Endothelial cell of umbilical vein (primary cell): ENCODE measurements around the gene TSKU. TPM values are rescaled to one million over a fixed set of nuclear protein-coding genes. Genes with fewer than 3 reads are reported as not detected.
"Not testable (repeated sequence)": the region's sequence is repeated elsewhere in the genome, so short reads cannot be mapped to it uniquely, and the experiment has no call there.

Source experiments
- BruUV-seq: library from RNA; stranded (reverse); fragments of 400-500 nt; replicated peaks from 2 replicates; lab custom pipeline; 2021; lab: Mats Ljungman, UMichigan
- CTCF ChIA-PET: fragments of 300-600, 350-600 bp; sonication (Branson Sonifier 250); formaldehyde crosslinking; loops from one replicate; lab custom pipeline; 2021; ENCODE audit warnings: antibody characterized with exemption, inconsistent platforms; lab: Charles Lee
- POLR2A ChIA-PET: fragments of 300-600, 350-600 bp; sonication (Branson Sonifier 250); formaldehyde crosslinking; loops from one replicate; lab custom pipeline; 2021; ENCODE audit warnings: antibody characterized with exemption, inconsistent platforms; lab: Charles Lee
- DNase-seq: peaks from one replicate; pipeline ENCODE4 v3.0.0-alpha.2; 2011; ENCODE audit warnings: low read depth, low spot score
- FAIRE-seq: peaks from 2 replicates; lab custom pipeline; 2011; peaks lifted over from hg19 to GRCh38; lab: Jason Lieb, UNC
- H2AFZ ChIP-seq: 2 replicates; pipeline ENCODE4 v1.6.0; 2012; ENCODE audit warnings: low read depth, low read length, control low read depth, inconsistent platforms
- H3K27ac ChIP-seq: 2 replicates; pipeline ENCODE4 v1.5.1; 2011; ENCODE audit warnings: low read depth, mild to moderate bottlenecking, control low read depth, low read length, moderate library complexity; ENCODE audit not compliant: insufficient read depth
- H3K27me3 ChIP-seq, 2 experiments: 2 replicates each; pipeline versions ENCODE4 v1.6.0 to v1.6.1; 2011; ENCODE audit warnings: low read length in 2 of 2, mixed read lengths in 1 of 2; ENCODE audit not compliant: control insufficient read depth in 2 of 2, insufficient read depth in 2 of 2
- H3K36me3 ChIP-seq, 2 experiments: 2 replicates in 1 of 2; 3 replicates in 1 of 2; pipeline ENCODE4 v1.5.1; 2011; ENCODE audit warnings: low read length in 2 of 2, mild to moderate bottlenecking in 1 of 2, moderate library complexity in 1 of 2; ENCODE audit not compliant: control insufficient read depth in 2 of 2, insufficient read depth in 2 of 2; ENCODE audit errors: extremely low read depth in 1 of 2
- H3K4me1 ChIP-seq: 3 replicates; pipeline ENCODE4 v1.5.1; 2011; ENCODE audit warnings: mild to moderate bottlenecking, low read length; ENCODE audit not compliant: control insufficient read depth, insufficient read depth; ENCODE audit errors: extremely low read depth
- H3K4me2 ChIP-seq: 2 replicates; pipeline ENCODE4 v1.6.1; 2011; ENCODE audit warnings: low read length, control low read depth, mixed read lengths; ENCODE audit not compliant: insufficient read depth
- H3K4me3 ChIP-seq, 3 experiments: fragments of 200-600 bp in 1 of 3; sonication (generic), shearing (Covaris generic) in 1 of 3; replicated peaks in 1 of 3; 2 replicates each; pipeline ENCODE4 v1.5.1; 2011 to 2016; ENCODE audit warnings: control low read depth in 3 of 3, low read length in 3 of 3, mild to moderate bottlenecking in 2 of 3, inconsistent platforms in 1 of 3, low read depth in 1 of 3, moderate library complexity in 1 of 3; ENCODE audit not compliant: insufficient read depth in 1 of 3
- H3K79me2 ChIP-seq: 2 replicates; pipeline ENCODE4 v1.6.0; 2012; ENCODE audit warnings: low read length, inconsistent platforms; ENCODE audit not compliant: control insufficient read depth, insufficient read depth
- H3K9ac ChIP-seq: replicated peaks from 2 replicates; pipeline ENCODE3; 2011; ENCODE audit warnings: low read length, control low read depth; ENCODE audit not compliant: insufficient read depth; ENCODE audit errors: extremely low read depth
- H3K9me1 ChIP-seq: replicated peaks from 3 replicates; pipeline ENCODE4 v1.6.0; 2011; ENCODE audit warnings: mild to moderate bottlenecking, low read length; ENCODE audit not compliant: control insufficient read depth, insufficient read depth; ENCODE audit errors: extremely low read depth
- H3K9me3 ChIP-seq: replicated peaks from 2 replicates; pipeline ENCODE4 v1.5.1; 2012; ENCODE audit warnings: low read length, inconsistent platforms; ENCODE audit not compliant: control insufficient read depth, insufficient read depth
- H4K20me1 ChIP-seq: replicated peaks from 2 replicates; pipeline ENCODE3; 2011; ENCODE audit warnings: mild to moderate bottlenecking, low read length; ENCODE audit not compliant: control insufficient read depth, insufficient read depth; ENCODE audit errors: extremely low read depth
- CTCF ChIP-seq, 2 donors: IDR thresholded peaks; 1 replicate in 1 of 2; 2 replicates in 1 of 2; pipeline ENCODE4 v1.5.1; 2011; ENCODE audit warnings: low read length in 2 of 2, mild to moderate bottlenecking in 2 of 2, moderate library complexity in 2 of 2, control low read depth in 1 of 2, inconsistent platforms in 1 of 2, low read depth in 1 of 2; ENCODE audit not compliant: insufficient read depth in 1 of 2; ENCODE audit errors: extremely low read depth in 1 of 2
- EZH2 ChIP-seq: IDR thresholded peaks from 2 replicates; pipeline ENCODE4 v1.6.1; 2012; ENCODE audit warnings: borderline replicate concordance, low read depth, mild to moderate bottlenecking, moderate library complexity, low read length, inconsistent platforms; ENCODE audit not compliant: severe bottlenecking
- FOS ChIP-seq: IDR thresholded peaks from 2 replicates; pipeline ENCODE4 v1.6.1; 2011; ENCODE audit warnings: mild to moderate bottlenecking, low read length, moderate library complexity, borderline replicate concordance; ENCODE audit not compliant: insufficient read depth
- GATA2 ChIP-seq: IDR thresholded peaks from 2 replicates; pipeline ENCODE4 v1.7.0; 2011; ENCODE audit warnings: low read depth, mild to moderate bottlenecking, moderate library complexity, mixed read lengths, low read length; ENCODE audit not compliant: insufficient read length, insufficient read depth
- JUN ChIP-seq: IDR thresholded peaks from 2 replicates; pipeline ENCODE4 v1.6.1; 2011; ENCODE audit warnings: borderline replicate concordance, low read depth; ENCODE audit not compliant: insufficient read length, insufficient read depth
- MAX ChIP-seq: IDR thresholded peaks from 2 replicates; pipeline ENCODE4 v1.6.1; 2011; ENCODE audit not compliant: insufficient read depth, insufficient read length
- MYC ChIP-seq: IDR thresholded peaks from one replicate; pipeline ENCODE4 v1.6.1; 2011; ENCODE audit warnings: mild to moderate bottlenecking, low read depth, low read length
- POLR2A ChIP-seq: IDR thresholded peaks from 2 replicates; pipeline ENCODE4 v1.6.1; 2012; ENCODE audit warnings: low read depth, mild to moderate bottlenecking, control low read depth, low read length
- POLR2AphosphoS5 ChIP-seq: IDR thresholded peaks from 2 replicates; pipeline ENCODE4 v1.6.1; 2012; ENCODE audit warnings: low read depth, mild to moderate bottlenecking, control low read depth, low read length, moderate library complexity; ENCODE audit not compliant: insufficient read depth
- dilution Hi-C: fragments of 300-500 bp; cut with MboI; formaldehyde crosslinking; loops from one replicate; pipeline ENCODE4 v1.15.0; 2019; ENCODE audit warnings: low sequenced_read_pairs; ENCODE audit not compliant: extremely low pct_ligation_motif_present
- intact Hi-C: fragments of 100-400 bp; cut with micrococcal nuclease; formaldehyde crosslinking; loops from one replicate; pipeline ENCODE4 v1.10.0; 2022
- polyA plus RNA-seq, 4 experiments: library from polyadenylated mRNA; depleted of rRNA in 3 of 4; stranded (reverse) in 3 of 4; unstranded in 1 of 4; fragments of >200 nt; gene quantifications; 2 replicates each; pipeline versions ENCODE4 v1.2.1 to v1.2.3, GENCODE V29; 2011 to 2012; ENCODE audit warnings: missing spikeins in 1 of 4
- total RNA-seq: library from RNA; stranded (reverse); gene quantifications from 2 replicates; pipeline ENCODE4 v1.2.3, GENCODE V29; 2021

The TSKU gene
- total and polyA plus RNA-seq, 2 donors (not counting 3 experiments of a cell fraction or from before 2014, with no cell fraction given), result 16.2 to 21.2 TPM

- H3K9me3 ChIP-seq, H4K20me1 ChIP-seq, H2AFZ ChIP-seq, H3K9me1 ChIP-seq, dilution Hi-C loops, H3K27ac ChIP-seq, H3K27me3 ChIP-seq, H3K79me2 ChIP-seq, H3K4me1 ChIP-seq, H3K4me2 ChIP-seq, H3K9ac ChIP-seq, H3K36me3 ChIP-seq, H3K4me3 ChIP-seq, BruUV-seq: not testable (repeated sequence)
- CTCF ChIA-PET, result interaction anchor here (0.6 to 6.6 kb wide), 35 partner anchors 9 to 358 kb away, joined by 3 to 287 read pairs (median 5); partner anchors contain the start of genes B3GNT6 and TSKU
- peak in 1 of 2 donors; percentile 45 for TF ChIP-seq CTCF (IDR thresholded peaks at IDR 0.05; ENCODE audit: extremely low read depth in 1 of 2, insufficient read depth in 1 of 2, low read depth in 1 of 2, low read length in 2 of 2)
- intact Hi-C loops, result loop anchor here (1.0 to 2.0 kb wide), 7 partner anchors 29 to 305 kb away; no protein-coding TSS in a partner anchor
- FAIRE-seq (peak; percentile 43), DNase-seq (peak; percentile 70)
- POLR2A ChIA-PET, result interaction anchor here (0.6 to 0.9 kb wide), 2 partner anchors 53 to 65 kb away, joined by 3 read pairs; no protein-coding TSS in a partner anchor
These were observed 49.2 kb upstream of the TSKU start for GRCh38 chr11:76733906-76734305.

GRCh38 chr11:76734456-76735420 is 48.4 kb upstream of the TSKU start:
- Histone ChIP-seq H3K27me3 (peaks cover 0 to 4% of the 10 kb centered on the region in 2 experiments), H3K9ac (no peak overlapping the region), H3K79me2 (no peaks in the 10 kb centered on the region), H3K9me3 (no peaks in the 10 kb centered on the region), H3K4me1 (peaks cover 5% of the 10 kb centered on the region), H3K36me3 (no peaks in the 10 kb centered on the region), H3K4me3 (no peak overlapping the region), H3K27ac (no peak overlapping the region), H3K9me1 (no peaks in the 10 kb centered on the region), H3K4me2 (no peak overlapping the region), H2AFZ (no peak overlapping the region), H4K20me1 (no peaks in the 10 kb centered on the region)
- no TSS peak for BruUV-seq
- TF ChIP-seq MYC (no peak), POLR2A (no peak), JUN (no peak), GATA2 (no peak), POLR2AphosphoS5 (no peak), MAX (no peak), FOS (no peak), EZH2 (no peak), CTCF (IDR thresholded peaks at IDR 0.05; ENCODE audit: extremely low read depth in 1 of 2, insufficient read depth in 1 of 2, low read depth in 1 of 2, low read length in 2 of 2) (no peak)
- dilution Hi-C loops (no loop called here), intact Hi-C loops (loop anchor here (1.0 to 2.0 kb wide), 7 partner anchors 28 to 304 kb away; no protein-coding TSS in a partner anchor)
- ChIA-PET CTCF (interaction anchor here (0.6 to 6.6 kb wide), 43 partner anchors 9 to 357 kb away, joined by 3 to 287 read pairs (median 4); partner anchors contain the start of genes B3GNT6 and TSKU), POLR2A (interaction anchor here (0.6 to 0.9 kb wide), 2 partner anchors 52 to 64 kb away, joined by 3 read pairs; no protein-coding TSS in a partner anchor)
- no peak for FAIRE-seq
- no peak for DNase-seq
